Coronary artery (tissue), 2 donors: Measurements from ENCODE around the gene PHF2.

Experiments
- DNase-seq: peaks from one replicate; pipeline ENCODE4 v3.0.0-alpha.2; 2017; ENCODE audit warnings: low spot score
- H3K27ac ChIP-seq, 2 donors: fragments of 200-600 bp; sonication (generic); one replicate each; pipeline ENCODE4 v1.5.1; 2016 to 2019
- H3K4me3 ChIP-seq: fragments of 200-600 bp; sonication (generic); 2 replicates; pipeline ENCODE4 v1.5.1; 2016; ENCODE audit warnings: mild to moderate bottlenecking, moderate library complexity
- CTCF ChIP-seq: fragments of 200-600 bp; sonication (generic); IDR thresholded peaks from one replicate; pipeline ENCODE4 v1.5.1; 2019; ENCODE audit warnings: antibody characterized with exemption

PHF2 gene

GRCh38 chr9:93686127-93686879 lies 109.9 kb downstream of the PHF2 start:
- Histone ChIP-seq H3K27ac (no peak overlapping the region), H3K4me3 (no peak overlapping the region)
- no peak for TF ChIP-seq CTCF
- peak; percentile 46 for DNase-seq

GRCh38 chr9:93686880-93687236 lies 110.5 kb downstream of the PHF2 start:
- peak; percentile 67 for DNase-seq
- TF ChIP-seq CTCF = no peak
- Histone ChIP-seq H3K27ac (no peak overlapping the region), H3K4me3 (no peak overlapping the region)

GRCh38 chr9:93690618-93691017 lies 114.2 kb downstream of the PHF2 start:
- DNase-seq = no peak
- H3K27ac ChIP-seq = no peak overlapping the region
- no peak for TF ChIP-seq CTCF
- H3K4me3 ChIP-seq = no peak overlapping the region

- no peak for DNase-seq
- no peak overlapping the region for H3K4me3 ChIP-seq
- no peak for TF ChIP-seq CTCF
- H3K27ac ChIP-seq = no peak overlapping the region
Observed at GRCh38 chr9:93693129-93693528, 116.7 kb downstream of the PHF2 start.

GRCh38 chr9:93697352-93698139 lies 121.2 kb downstream of the PHF2 start:
- H3K4me3 ChIP-seq = no peak overlapping the region
- DNase-seq = peak; percentile 35
- H3K27ac ChIP-seq = no peak overlapping the region
- no peak for TF ChIP-seq CTCF

- H3K27ac ChIP-seq = no peak overlapping the region
- no peak overlapping the region for H3K4me3 ChIP-seq
- DNase-seq = peak; percentile 45
- TF ChIP-seq CTCF = no peak
Observed at GRCh38 chr9:93698140-93698908, 121.9 kb downstream of the PHF2 start.
